Endothelial cell (in vitro differentiated cells): ENCODE measurements around the gene VWA7. TPM values are rescaled to one million over a fixed set of nuclear protein-coding genes. Genes with fewer than 3 reads are reported as not detected.
A peak's percentile ranks its signal among the peaks of the same experiment; 100 is the strongest.

ENCODE experiments used
- DNase-seq: peaks from one replicate; pipeline ENCODE4 v3.0.0; 2021; ENCODE audit warnings: low spot score
- H3K27ac Mint-ChIP-seq: one replicate; pipeline ENCODE4 v1.8.0; 2021; ENCODE audit warnings: mixed read lengths, inconsistent platforms; ENCODE audit not compliant: unreplicated experiment
- H3K27me3 Mint-ChIP-seq: one replicate; pipeline ENCODE4 v1.8.0; 2021; ENCODE audit warnings: mild to moderate bottlenecking, moderate library complexity, mixed read lengths, inconsistent platforms; ENCODE audit not compliant: unreplicated experiment
- H3K36me3 Mint-ChIP-seq: one replicate; pipeline ENCODE4 v1.8.0; 2021; ENCODE audit warnings: mild to moderate bottlenecking, low read depth, mixed read lengths, inconsistent platforms; ENCODE audit not compliant: unreplicated experiment
- H3K4me1 Mint-ChIP-seq: one replicate; pipeline ENCODE4 v1.8.0; 2021; ENCODE audit warnings: mild to moderate bottlenecking, mixed read lengths, inconsistent platforms; ENCODE audit not compliant: unreplicated experiment
- H3K4me3 Mint-ChIP-seq: one replicate; pipeline ENCODE4 v1.8.0; 2021; ENCODE audit warnings: mild to moderate bottlenecking, mixed read lengths, inconsistent platforms; ENCODE audit not compliant: unreplicated experiment
- H3K9me3 Mint-ChIP-seq: one replicate; pipeline ENCODE4 v1.8.0; 2021; ENCODE audit warnings: mixed read lengths, inconsistent platforms; ENCODE audit not compliant: unreplicated experiment
- total RNA-seq: library from RNA; stranded (reverse); fragmentation: NEBNext Ultra II Directional; extraction: Animal tissue kit (Norgen Biotek cat#: 25700); gene quantifications from one replicate; pipeline ENCODE4 v1.2.1, GENCODE V29; 2021; ENCODE audit not compliant: unreplicated experiment
- TF ChIP-seq, protein P1 (sequence below): fragments of 200-600 bp; sonication (generic); IDR thresholded peaks from one replicate; pipeline ENCODE4 v1.5.0; 2021; ENCODE audit warnings: antibody characterized with exemption; ENCODE audit not compliant: unreplicated experiment

The VWA7 gene
- total RNA-seq, 1 donor from 2014 or later = 0.74 TPM

GRCh38 chr6:31760790-31761189 lies 16.3 kb downstream of the VWA7 start:
- H3K36me3 Mint-ChIP-seq = peaks cover 24% of the 10 kb centered on the region
- H3K9me3 Mint-ChIP-seq = no peaks in the 10 kb centered on the region
- H3K27me3 Mint-ChIP-seq = peaks cover 7% of the 10 kb centered on the region
- peaks cover 13% of the 10 kb centered on the region for H3K4me1 Mint-ChIP-seq
- H3K4me3 Mint-ChIP-seq = peak overlapping the region; percentile 67
- no peak overlapping the region for H3K27ac Mint-ChIP-seq
- DNase-seq = no peak
- TF ChIP-seq, protein P1, sequence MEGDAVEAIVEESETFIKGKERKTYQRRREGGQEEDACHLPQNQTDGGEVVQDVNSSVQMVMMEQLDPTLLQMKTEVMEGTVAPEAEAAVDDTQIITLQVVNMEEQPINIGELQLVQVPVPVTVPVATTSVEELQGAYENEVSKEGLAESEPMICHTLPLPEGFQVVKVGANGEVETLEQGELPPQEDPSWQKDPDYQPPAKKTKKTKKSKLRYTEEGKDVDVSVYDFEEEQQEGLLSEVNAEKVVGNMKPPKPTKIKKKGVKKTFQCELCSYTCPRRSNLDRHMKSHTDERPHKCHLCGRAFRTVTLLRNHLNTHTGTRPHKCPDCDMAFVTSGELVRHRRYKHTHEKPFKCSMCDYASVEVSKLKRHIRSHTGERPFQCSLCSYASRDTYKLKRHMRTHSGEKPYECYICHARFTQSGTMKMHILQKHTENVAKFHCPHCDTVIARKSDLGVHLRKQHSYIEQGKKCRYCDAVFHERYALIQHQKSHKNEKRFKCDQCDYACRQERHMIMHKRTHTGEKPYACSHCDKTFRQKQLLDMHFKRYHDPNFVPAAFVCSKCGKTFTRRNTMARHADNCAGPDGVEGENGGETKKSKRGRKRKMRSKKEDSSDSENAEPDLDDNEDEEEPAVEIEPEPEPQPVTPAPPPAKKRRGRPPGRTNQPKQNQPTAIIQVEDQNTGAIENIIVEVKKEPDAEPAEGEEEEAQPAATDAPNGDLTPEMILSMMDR = no peak

- no peak overlapping the region for H3K4me3 Mint-ChIP-seq
- H3K4me1 Mint-ChIP-seq = peaks cover 5% of the 10 kb centered on the region
- H3K36me3 Mint-ChIP-seq = peaks cover 17% of the 10 kb centered on the region
- no peak overlapping the region for H3K27ac Mint-ChIP-seq
- TF ChIP-seq, protein P1 = no peak
- H3K27me3 Mint-ChIP-seq = peaks cover 4% of the 10 kb centered on the region
- no peaks in the 10 kb centered on the region for H3K9me3 Mint-ChIP-seq
- DNase-seq = no peak
Observed at GRCh38 chr6:31758281-31758680, 18.8 kb downstream of the VWA7 start.

DNA sequence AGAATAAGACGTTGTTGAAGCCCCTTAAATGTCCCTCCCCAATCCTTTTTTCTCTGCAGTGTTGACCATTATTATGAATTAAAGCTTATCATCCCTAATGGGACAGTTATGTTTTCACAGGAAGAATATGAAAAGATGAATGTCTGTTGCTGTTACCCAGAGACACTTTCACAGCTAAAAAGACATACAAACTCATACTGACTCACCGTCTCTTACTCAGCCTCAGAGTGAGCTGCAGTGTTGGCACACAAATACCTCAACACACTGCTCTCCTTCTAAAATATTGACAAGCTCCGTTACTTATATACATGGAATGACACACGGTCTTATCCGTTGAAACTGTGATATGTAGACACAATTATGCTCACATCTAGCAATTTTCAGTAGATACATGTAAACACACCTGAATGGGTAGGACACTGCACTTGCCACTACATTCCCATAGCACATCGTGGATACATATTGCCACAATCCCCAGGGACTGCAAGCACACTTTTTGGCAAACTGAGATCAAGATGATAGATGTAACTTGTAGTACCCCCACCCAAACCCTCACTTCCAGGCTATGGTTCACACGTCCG lies 24.3 kb downstream of the VWA7 start:
- no peak for DNase-seq
- no peaks in the 10 kb centered on the region for H3K36me3 Mint-ChIP-seq
- no peak overlapping the region for H3K27ac Mint-ChIP-seq
- no peaks in the 10 kb centered on the region for H3K27me3 Mint-ChIP-seq
- TF ChIP-seq, protein P1 = no peak
- H3K9me3 Mint-ChIP-seq = no peaks in the 10 kb centered on the region
- no peak overlapping the region for H3K4me3 Mint-ChIP-seq
- H3K4me1 Mint-ChIP-seq = no peaks in the 10 kb centered on the region

DNA sequence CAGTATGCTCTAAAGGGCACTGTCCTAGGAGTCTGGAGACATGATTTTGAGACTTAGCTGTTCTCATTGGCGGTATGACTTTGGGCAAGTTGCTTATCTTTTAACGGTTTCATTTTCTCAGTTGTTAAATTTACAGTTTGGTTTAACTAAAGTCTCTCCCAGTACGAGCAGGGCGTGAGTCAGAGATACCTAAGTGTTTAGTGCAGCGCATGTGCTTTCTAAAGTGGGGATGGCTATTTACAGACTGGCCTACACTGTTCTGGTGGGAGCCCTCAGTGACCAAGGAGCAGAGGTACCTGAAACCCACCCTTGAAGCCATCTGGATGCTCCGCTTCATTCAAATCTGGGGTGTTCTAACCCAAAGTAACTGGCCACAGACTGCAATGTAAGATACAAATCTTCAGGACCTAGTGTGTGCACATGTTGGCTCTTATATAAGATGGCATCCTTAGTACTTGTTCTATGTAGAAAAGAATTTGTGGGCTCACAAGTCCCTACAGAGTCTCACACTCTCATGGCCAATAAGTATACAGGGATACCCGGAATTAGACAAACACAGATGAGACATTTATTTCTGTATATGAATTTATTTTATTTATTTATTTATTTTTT lies 26.6 kb downstream of the VWA7 start:
- H3K4me3 Mint-ChIP-seq = no peak overlapping the region
- H3K4me1 Mint-ChIP-seq = no peaks in the 10 kb centered on the region

More for the DNA sequence above, 26.6 kb downstream of the VWA7 start:
- H3K27ac Mint-ChIP-seq = no peak overlapping the region
- no peaks in the 10 kb centered on the region for H3K9me3 Mint-ChIP-seq
- DNase-seq = no peak
- TF ChIP-seq, protein P1 = no peak
- H3K27me3 Mint-ChIP-seq = peaks cover 2% of the 10 kb centered on the region
- peaks cover under 1% of the 10 kb centered on the region for H3K36me3 Mint-ChIP-seq
